Stomach (tissue), 9 donors: ENCODE data around the gene ALDH3B1. TPM values are rescaled to one million over a fixed set of nuclear protein-coding genes. Genes with fewer than 3 reads are reported as not detected.

Source experiments
- DNase-seq, 2 donors: peaks; one replicate each; pipeline versions ENCODE4 v3.0.0 to v3.0.0-alpha.2; 2013 to 2019
- H3K27ac ChIP-seq, 5 donors: fragments of 200-600 bp in 4 of 5; sonication (generic) in 4 of 5; one replicate each; pipeline ENCODE4 v1.5.1; 2013 to 2019; ENCODE audit warnings: mild to moderate bottlenecking in 1 of 5, moderate library complexity in 1 of 5
- H3K27me3 ChIP-seq, 3 donors: fragments of 200-600 bp; sonication (generic); one replicate each; pipeline ENCODE4 v1.5.1; 2017 to 2019; ENCODE audit warnings: mixed run types in 1 of 3
- H3K36me3 ChIP-seq, 4 donors: fragments of 200-600 bp; sonication (generic); 1 replicate in 3 of 4; 2 replicates in 1 of 4; pipeline ENCODE4 v1.5.1; 2016 to 2019
- H3K4me1 ChIP-seq, 4 donors: fragments of 200-600 bp; sonication (generic); one replicate each; pipeline ENCODE4 v1.5.1; 2016 to 2019
- H3K4me3 ChIP-seq, 4 donors: fragments of 200-600 bp; sonication (generic) in 3 of 4; one replicate each; pipeline ENCODE4 v1.5.1; 2016 to 2019; ENCODE audit warnings: mild to moderate bottlenecking in 1 of 4
- H3K9me3 ChIP-seq, 4 donors: fragments of 200-600 bp; sonication (generic); one replicate each; pipeline ENCODE4 v1.5.1; 2016 to 2019
- EP300 ChIP-seq: sonication (generic); formaldehyde crosslinking; IDR thresholded peaks from one replicate; pipeline ENCODE4 v1.6.1; 2017; ENCODE audit warnings: antibody characterized with exemption
- POLR2A ChIP-seq, 4 donors: fragments of 450-650 bp; IDR thresholded peaks; one replicate each; pipeline ENCODE4 v1.6.1; 2016; ENCODE audit warnings: antibody characterized with exemption in 4 of 4, control low read depth in 2 of 4, mild to moderate bottlenecking in 1 of 4, moderate library complexity in 1 of 4
- POLR2AphosphoS5 ChIP-seq, 3 donors: sonication (generic); formaldehyde crosslinking; IDR thresholded peaks; one replicate each; pipeline ENCODE4 v1.6.1; 2016; ENCODE audit warnings: antibody characterized with exemption in 3 of 3
- WGBS, 5 donors: extraction: QIAGEN DNeasy Blood & Tissue Kit in 3 of 5; methylation state at CpG; one replicate each; pipeline versions ENCODE4 v1.1.5 to v1.1.7; 2013 to 2018; 5-methylcytosine and 5-hydroxymethylcytosine counted together
- intact Hi-C: fragments of 100-400 bp; cut with DNase I; formaldehyde crosslinking; loops from one replicate; pipeline ENCODE4 v1.15.1; 2023; ENCODE audit warnings: low total_unique reads
- polyA plus RNA-seq, 3 donors: library from polyadenylated mRNA; stranded (reverse); fragments of 200-250 nt; gene quantifications; one replicate each; pipeline ENCODE4 v1.2.3, GENCODE V29; 2013
- total RNA-seq, 5 donors: library from RNA; depleted of rRNA; stranded (reverse); fragments of >200 nt; gene quantifications; one replicate each; pipeline versions ENCODE4 v1.1.0 to v1.2.3, GENCODE V29; 2014 to 2016
- TF ChIP-seq, protein P1 (sequence below), 7 experiments: fragments of 450-650 bp in 4 of 7; fragments of 200-600 bp in 3 of 7; sonication (generic) in 3 of 7; IDR thresholded peaks; one replicate each; pipeline ENCODE4 v1.5.1; 2016 to 2019; ENCODE audit warnings: antibody characterized with exemption in 7 of 7, control low read depth in 2 of 7, mild to moderate bottlenecking in 1 of 7
- donor health status: healthy with polysubstance abuse.
- donor health status: Bipolar disorder and iron deficiency.
- donor health status: healthy.

ALDH3B1 gene
- total and polyA plus RNA-seq, 8 donors = 2.9 to 55.0 (median 13.0) TPM

DNA sequence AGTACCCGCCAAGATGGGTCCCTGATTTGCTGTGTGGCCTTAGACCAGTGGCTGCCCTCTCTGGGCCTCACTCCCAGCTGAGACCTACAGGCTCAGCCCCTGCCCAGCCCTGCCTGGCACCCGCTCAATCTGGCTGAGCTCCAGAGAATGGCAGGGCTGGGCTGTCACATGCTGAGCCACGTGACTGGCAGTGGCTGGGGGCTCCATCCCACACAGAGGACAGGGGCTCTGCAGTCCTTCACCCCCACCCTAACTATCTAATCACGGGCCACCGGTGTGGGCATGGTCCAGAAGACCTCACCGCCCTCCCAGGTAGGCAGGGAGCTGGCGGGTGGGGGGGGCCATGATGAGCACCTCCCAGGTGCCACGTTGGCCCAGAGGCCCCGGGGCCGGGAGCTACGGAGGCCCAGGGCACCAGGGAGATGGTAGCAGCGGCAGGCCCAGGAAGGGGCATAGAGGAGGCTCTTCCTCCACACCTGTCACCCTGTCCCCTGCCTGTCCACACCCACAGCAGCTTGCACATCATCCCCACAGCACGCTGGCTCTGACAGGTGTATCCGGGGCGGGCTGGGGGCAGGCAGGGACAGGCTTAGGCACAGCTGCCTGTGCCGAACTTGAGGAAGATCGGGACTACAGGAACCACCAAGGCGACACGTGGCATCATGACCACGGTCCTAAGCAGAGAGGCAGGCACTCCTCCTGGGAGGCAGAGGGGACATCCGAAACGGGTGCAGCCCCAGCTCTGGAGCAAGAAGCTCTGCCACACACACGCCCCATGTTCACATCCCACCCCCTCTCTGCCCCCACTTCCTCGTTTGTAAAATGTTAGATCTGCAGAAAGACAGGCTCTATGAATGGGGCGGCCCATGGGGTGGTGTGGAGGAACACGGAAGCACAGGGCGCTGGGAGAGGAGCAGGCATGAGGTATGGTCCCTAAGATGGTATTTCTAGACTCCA is 1.5 kb upstream of the ALDH3B1 start:
- peak; percentile 55 to 81 for DNase-seq
- H3K27ac ChIP-seq = peak overlapping the region; percentile 71 to 94 (median 88)
- H3K27me3 ChIP-seq = no peaks in the 10 kb centered on the region
- no peak for TF ChIP-seq POLR2A (IDR thresholded peaks at IDR 0.05)
- TF ChIP-seq POLR2AphosphoS5 (IDR thresholded peaks at IDR 0.05) = peak in 1 of 3 donors; percentile 36
- H3K4me3 ChIP-seq = peak overlapping the region in 1 of 4 donors; percentile 29
- intact Hi-C loops = no loop called here
- WGBS, 5 donors = 22 to 57% (median 47%) methylated on average over 23 to 27 of the region's 27 CpGs
- H3K9me3 ChIP-seq = no peaks in the 10 kb centered on the region
- peaks cover 54 to 79% (median 76%) of the 10 kb centered on the region in 4 donors for H3K4me1 ChIP-seq
- no peaks in the 10 kb centered on the region for H3K36me3 ChIP-seq

DNA sequence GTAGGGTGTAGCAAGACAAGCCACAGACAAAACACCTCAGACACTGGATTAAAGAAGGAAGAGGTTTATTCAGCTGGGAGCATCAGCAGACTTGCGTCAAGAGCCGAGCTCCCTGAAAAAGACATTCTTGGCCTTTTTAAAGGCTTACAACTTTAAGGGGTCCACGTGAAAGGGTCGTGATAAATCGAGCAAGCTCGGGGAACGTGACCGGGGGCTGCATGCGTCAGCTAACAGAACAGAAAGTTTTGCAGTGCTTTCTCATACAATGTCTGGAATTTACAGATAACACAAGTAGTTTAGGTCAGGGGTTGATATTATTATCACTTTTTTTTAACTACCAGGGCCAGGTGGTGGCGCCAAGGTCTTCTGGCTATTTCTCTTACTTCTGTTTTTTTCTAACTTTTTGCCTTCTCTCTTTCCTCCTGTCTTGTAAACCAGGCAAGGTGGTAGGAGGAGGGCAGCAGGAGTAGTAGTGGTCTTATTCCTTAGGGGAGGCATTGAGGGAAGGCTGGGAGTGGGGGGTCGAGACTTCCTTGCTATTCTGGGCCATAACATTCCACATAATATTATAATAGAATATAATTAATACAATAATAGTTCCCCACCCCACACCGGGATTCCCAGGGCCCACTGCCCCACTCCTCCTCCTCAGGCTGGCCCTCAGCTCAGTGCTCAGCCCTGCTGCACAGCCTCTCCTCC is 587 bp upstream of the ALDH3B1 start:
- Histone ChIP-seq H3K4me3 (peak overlapping the region; percentile 28 to 44 (median 38)), H3K27me3 (no peaks in the 10 kb centered on the region), H3K27ac (peak overlapping the region; percentile 81 to 94 (median 88)), H3K4me1 (peaks cover 63 to 82% (median 78%) of the 10 kb centered on the region in 4 donors), H3K9me3 (no peaks in the 10 kb centered on the region), H3K36me3 (no peaks in the 10 kb centered on the region)
- WGBS, 5 donors = 25 to 45% (median 37%) methylated on average over 12 of the region's 12 CpGs
- peak in 1 of 2 donors; percentile 62 for DNase-seq
- intact Hi-C loops = no loop called here
- TF ChIP-seq POLR2AphosphoS5 (IDR thresholded peaks at IDR 0.05) (no peak), EP300 (no peak), POLR2A (IDR thresholded peaks at IDR 0.05) (no peak)
- TF ChIP-seq, protein P1, sequence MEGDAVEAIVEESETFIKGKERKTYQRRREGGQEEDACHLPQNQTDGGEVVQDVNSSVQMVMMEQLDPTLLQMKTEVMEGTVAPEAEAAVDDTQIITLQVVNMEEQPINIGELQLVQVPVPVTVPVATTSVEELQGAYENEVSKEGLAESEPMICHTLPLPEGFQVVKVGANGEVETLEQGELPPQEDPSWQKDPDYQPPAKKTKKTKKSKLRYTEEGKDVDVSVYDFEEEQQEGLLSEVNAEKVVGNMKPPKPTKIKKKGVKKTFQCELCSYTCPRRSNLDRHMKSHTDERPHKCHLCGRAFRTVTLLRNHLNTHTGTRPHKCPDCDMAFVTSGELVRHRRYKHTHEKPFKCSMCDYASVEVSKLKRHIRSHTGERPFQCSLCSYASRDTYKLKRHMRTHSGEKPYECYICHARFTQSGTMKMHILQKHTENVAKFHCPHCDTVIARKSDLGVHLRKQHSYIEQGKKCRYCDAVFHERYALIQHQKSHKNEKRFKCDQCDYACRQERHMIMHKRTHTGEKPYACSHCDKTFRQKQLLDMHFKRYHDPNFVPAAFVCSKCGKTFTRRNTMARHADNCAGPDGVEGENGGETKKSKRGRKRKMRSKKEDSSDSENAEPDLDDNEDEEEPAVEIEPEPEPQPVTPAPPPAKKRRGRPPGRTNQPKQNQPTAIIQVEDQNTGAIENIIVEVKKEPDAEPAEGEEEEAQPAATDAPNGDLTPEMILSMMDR (IDR thresholded peaks at IDR 0.05) = no peak

DNA sequence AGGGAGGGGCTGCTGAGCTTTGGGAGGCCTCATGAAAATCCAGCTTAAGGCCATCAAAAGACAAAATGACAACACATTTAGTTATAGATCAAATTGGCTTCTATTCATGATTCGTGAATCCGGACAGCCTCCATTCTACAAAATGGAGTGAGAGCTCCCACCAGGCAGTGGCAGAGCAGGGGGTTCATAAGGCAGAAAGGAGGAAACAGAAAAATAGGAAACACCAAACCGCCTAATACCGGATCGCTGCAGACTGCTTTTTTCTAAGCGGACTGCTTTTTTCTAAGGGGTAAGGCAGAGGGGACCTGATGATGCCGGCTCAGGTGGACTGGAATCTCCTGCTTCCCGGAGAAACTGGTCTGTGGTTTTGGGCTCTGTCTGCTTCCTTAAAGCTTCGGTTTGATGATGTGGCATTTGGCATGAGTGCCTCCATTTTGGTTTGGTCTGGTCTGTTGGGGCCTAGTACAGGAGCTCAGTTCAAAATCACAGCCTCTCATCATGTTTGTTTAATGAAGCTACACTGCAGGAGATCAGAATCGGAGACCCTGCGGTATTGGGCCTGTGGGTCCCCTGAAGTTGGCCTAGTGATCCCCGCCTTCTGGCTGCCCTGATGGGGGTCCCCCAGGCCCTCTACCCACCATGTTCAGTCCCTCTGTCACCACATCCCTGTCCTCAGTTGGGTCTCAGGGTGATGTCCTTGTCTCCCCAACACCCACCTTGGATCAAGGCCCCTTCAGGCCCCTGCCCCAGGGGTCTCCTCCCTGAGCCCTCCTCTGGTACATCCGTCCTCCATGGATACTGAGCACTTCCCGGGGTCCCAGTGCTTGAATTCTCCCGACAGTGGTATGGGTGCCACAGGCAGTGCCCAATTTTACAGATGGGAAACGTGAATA is 1.2 kb downstream of the ALDH3B1 start:
- no peaks in the 10 kb centered on the region for H3K36me3 ChIP-seq
- no peaks in the 10 kb centered on the region for H3K27me3 ChIP-seq
- TF ChIP-seq, protein P1 (IDR thresholded peaks at IDR 0.05) = no peak
- TF ChIP-seq POLR2AphosphoS5 (IDR thresholded peaks at IDR 0.05) (no peak), EP300 (no peak), POLR2A (IDR thresholded peaks at IDR 0.05) (no peak)
- peaks cover 70 to 88% (median 80%) of the 10 kb centered on the region in 4 donors for H3K4me1 ChIP-seq
- no peak for DNase-seq
- no peaks in the 10 kb centered on the region for H3K9me3 ChIP-seq
- 72 to 81% (median 78%) methylated on average over 16 of the region's 16 CpGs for whole genome bisulfite sequencing, 5 donors
- peak overlapping the region; percentile 28 to 44 (median 38) for H3K4me3 ChIP-seq
- peak overlapping the region; percentile 81 to 94 (median 88) for H3K27ac ChIP-seq
- intact Hi-C loops = no loop called here

DNA sequence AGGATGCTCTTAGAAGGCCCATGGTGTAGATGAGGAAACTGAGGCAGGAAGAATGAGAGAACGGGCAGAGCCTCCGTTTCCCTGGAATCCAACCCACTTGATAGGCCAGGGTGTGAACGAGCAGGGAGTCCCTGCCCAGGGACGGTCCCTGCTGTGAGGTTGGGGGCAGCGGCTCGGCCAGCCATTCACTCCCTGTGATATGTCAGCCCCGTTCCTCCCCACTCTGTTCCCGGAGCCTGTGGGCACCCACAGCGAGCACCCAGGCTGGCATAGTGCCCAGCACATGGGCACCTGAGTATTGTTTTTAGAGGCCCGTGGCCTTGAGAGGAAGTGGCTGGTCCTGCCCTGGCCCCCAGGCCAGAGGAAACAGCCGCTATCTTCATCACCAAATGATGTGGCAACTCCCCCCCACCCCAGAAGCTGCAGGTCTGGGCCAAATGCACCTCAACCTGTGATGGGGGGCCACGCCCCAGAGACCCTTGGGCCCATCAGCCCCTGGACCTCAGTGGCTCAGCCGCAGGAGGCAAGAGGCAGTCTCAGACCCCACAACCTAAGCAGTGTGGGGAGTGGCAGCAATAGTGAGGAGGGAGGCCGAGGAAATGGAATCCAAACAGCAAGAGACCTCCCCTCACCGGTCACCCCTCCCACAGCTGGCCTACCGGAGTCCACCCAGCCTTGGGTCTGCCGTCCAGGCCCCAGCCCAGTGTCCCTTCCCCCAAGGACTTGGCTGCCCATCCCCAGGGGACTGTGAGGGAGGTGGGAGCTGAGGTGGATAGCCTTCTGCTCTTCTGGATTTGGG is 2.1 kb downstream of the ALDH3B1 start:
- peak in 1 of 2 donors; percentile 17 for DNase-seq
- no peaks in the 10 kb centered on the region for H3K27me3 ChIP-seq
- no peaks in the 10 kb centered on the region for H3K9me3 ChIP-seq
- peak overlapping the region in 4 of 5 donors; percentile 86 to 94 (median 90) for H3K27ac ChIP-seq
- H3K4me1 ChIP-seq = peaks cover 75 to 90% (median 82%) of the 10 kb centered on the region in 4 donors
- TF ChIP-seq POLR2A (IDR thresholded peaks at IDR 0.05) (no peak), POLR2AphosphoS5 (IDR thresholded peaks at IDR 0.05) (no peak), EP300 (no peak)
- TF ChIP-seq, protein P1 (IDR thresholded peaks at IDR 0.05) = no peak
- 57 to 79% (median 68%) methylated on average over 16 to 17 of the region's 17 CpGs for WGBS, 5 donors
- no peak overlapping the region for H3K4me3 ChIP-seq
- H3K36me3 ChIP-seq = no peaks in the 10 kb centered on the region
- intact Hi-C loops = no loop called here
